ENCODE results near the gene REST. TPM values are rescaled to one million over a fixed set of nuclear protein-coding genes. Genes with fewer than 3 reads are reported as not detected.

REST gene
- total and polyA plus RNA-seq, 9 of the 15 experiments (the other 6 are each of a cell fraction or from before 2014, with no cell fraction given) = 2.9 to 24.0 (median 19.2) TPM

DNA sequence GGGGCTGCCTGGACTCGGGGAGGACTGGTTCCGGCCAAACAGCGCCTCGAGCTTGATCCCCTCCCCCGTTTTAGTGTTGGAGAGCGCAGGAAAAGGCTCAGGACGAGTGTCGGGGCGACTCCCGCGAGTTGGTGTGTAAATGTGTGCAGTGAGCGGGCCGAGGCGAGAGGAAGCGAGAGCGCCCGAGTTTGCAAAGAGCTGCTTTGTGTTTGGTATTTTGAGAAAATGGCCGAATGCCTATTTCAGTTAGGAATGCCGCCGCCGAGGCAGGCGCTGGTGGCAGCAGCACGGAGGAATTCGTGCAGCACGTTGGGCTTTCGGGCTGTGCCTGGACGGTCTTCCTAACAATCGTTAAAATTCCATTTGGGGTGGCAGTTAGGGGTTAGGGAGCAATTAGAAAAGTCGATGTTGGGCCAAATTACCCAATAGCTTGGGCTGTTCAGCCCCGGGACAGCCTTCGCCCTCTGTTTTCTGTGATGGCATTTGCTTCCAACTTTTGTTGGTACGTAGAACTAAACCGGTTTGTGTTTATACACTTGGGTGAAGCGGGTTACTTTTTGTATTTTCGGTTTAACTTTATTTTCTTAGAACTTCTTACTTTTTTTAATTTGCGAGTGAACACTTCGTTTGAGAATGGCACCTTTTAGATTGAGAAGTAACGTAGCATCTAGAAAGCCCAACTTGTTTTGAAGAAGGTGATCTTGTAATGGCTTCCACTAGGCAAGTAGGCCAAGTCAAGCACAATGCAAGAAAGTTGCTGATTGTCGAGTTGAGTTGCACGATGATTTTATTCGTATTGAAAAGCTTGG, 1.6 kb downstream of the REST start (continued):
- TF ChIP-seq YY1 (IDR thresholded peaks at IDR 0.05; ENCODE audit: borderline replicate concordance in 1 of 3, control insufficient read depth in 1 of 3, extremely low read depth in 1 of 3, insufficient read depth in 3 of 3, insufficient read length in 1 of 3, insufficient replicate concordance in 2 of 3, low read depth in 1 of 3, low read length in 2 of 3) (peak in 2 of 3 experiments; percentile 60 to 82), ZBTB8A (IDR thresholded peaks at IDR 0.05; ENCODE audit: partially characterized antibody) (no peak), POLR2AphosphoS2 (IDR thresholded peaks at IDR 0.05; ENCODE audit: low read length) (no peak), ZFX (CRISPR knock-in tag; IDR thresholded peaks at IDR 0.05) (peak; percentile 50), OTX1 (CRISPR knock-in tag; IDR thresholded peaks at IDR 0.05) (peak; percentile 76; the same call in 1 of the 2 replicates), ZNF12 (CRISPR knock-in tag; IDR thresholded peaks at IDR 0.05) (no peak), KAT7 (CRISPR knock-in tag; IDR thresholded peaks at IDR 0.05; ENCODE audit: borderline replicate concordance) (peak; percentile 72; the same call in 1 of the 2 replicates), ZSCAN29 (IDR thresholded peaks at IDR 0.05) (no peak), ZNF780A (CRISPR knock-in tag; IDR thresholded peaks at IDR 0.05) (no peak), ZNF174 (CRISPR knock-in tag; IDR thresholded peaks at IDR 0.05) (no peak), SPI1 (IDR thresholded peaks at IDR 0.05; ENCODE audit: borderline replicate concordance, low read depth, low read length) (no peak), ZNF696 (CRISPR knock-in tag; conservative IDR thresholded peaks at IDR 0.05) (no peak), CEBPG (CRISPR knock-in tag; IDR thresholded peaks at IDR 0.05) (0 out of 2 replicates have a peak, but pooled peaks have one; percentile 22), CEBPG (tag; conservative IDR thresholded peaks at IDR 0.05 in 1 of 2, IDR thresholded peaks at IDR 0.05 in 1 of 2) (peak in 1 of 2 experiments; percentile 35; a peak in 1 of 4 replicates), RBM25 (IDR thresholded peaks at IDR 0.05; ENCODE audit: low read depth, low read length, severe bottlenecking) (no peak), HDAC1 (IDR thresholded peaks at IDR 0.05) (0 out of 4 replicates have a peak, but pooled peaks of 1 of the 2 experiments have one; percentile 18), ZNF584 (CRISPR knock-in tag; IDR thresholded peaks at IDR 0.05; ENCODE audit: low read depth) (0 out of 2 replicates have a peak, but pooled peaks have one; percentile 28), ZBTB1 (CRISPR knock-in tag; IDR thresholded peaks at IDR 0.05; ENCODE audit: borderline replicate concordance, low read depth) (no peak), NFE2L1 (tag; IDR thresholded peaks at IDR 0.05; ENCODE audit: borderline replicate concordance, low read depth) (no peak)
- TF ChIP-seq, protein P1, sequence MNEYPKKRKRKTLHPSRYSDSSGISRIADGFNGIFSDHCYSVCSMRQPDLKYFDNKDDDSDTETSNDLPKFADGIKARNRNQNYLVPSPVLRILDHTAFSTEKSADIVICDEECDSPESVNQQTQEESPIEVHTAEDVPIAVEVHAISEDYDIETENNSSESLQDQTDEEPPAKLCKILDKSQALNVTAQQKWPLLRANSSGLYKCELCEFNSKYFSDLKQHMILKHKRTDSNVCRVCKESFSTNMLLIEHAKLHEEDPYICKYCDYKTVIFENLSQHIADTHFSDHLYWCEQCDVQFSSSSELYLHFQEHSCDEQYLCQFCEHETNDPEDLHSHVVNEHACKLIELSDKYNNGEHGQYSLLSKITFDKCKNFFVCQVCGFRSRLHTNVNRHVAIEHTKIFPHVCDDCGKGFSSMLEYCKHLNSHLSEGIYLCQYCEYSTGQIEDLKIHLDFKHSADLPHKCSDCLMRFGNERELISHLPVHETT (CRISPR knock-in tag; conservative IDR thresholded peaks at IDR 0.05 in 1 of 2, IDR thresholded peaks at IDR 0.05 in 1 of 2) = no peak
- TF ChIP-seq, protein P2, sequence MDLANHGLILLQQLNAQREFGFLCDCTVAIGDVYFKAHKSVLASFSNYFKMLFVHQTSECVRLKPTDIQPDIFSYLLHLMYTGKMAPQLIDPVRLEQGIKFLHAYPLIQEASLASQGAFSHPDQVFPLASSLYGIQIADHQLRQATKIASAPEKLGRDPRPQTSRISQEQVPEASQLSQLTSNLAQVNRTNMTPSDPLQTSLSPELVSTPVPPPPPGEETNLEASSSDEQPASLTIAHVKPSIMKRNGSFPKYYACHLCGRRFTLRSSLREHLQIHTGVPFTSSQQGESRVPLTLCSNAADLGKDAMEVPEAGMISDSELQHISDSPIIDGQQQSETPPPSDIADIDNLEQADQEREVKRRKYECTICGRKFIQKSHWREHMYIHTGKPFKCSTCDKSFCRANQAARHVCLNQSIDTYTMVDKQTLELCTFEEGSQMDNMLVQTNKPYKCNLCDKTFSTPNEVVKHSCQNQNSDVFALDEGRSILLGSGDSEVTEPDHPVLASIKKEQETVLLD (IDR thresholded peaks at IDR 0.05) = 0 out of 2 replicates have a peak, but pooled peaks have one; percentile 24
- TF ChIP-seq, protein P3, sequence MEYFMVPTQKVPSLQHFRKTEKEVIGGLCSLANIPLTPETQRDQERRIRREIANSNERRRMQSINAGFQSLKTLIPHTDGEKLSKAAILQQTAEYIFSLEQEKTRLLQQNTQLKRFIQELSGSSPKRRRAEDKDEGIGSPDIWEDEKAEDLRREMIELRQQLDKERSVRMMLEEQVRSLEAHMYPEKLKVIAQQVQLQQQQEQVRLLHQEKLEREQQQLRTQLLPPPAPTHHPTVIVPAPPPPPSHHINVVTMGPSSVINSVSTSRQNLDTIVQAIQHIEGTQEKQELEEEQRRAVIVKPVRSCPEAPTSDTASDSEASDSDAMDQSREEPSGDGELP (CRISPR knock-in tag; IDR thresholded peaks at IDR 0.05; ENCODE audit: borderline replicate concordance) = no peak

Data from K562 (cell line).